DMS53 (cell line): ENCODE data around the gene MRPL33.

Experiments
- DNase-seq: peaks from one replicate; lab custom pipeline; 2025; lab: John Stamatoyannopoulos, UW

Gene MRPL33

GRCh38 chr2:27771548-27772335, at the start of gene MRPL33:
Gene MRPL33, plus strand, starts transcription at chr2:27771719. Its CDS starts 59 bp downstream, at chr2:27771778.
- peak; percentile 94 for DNase-seq

GRCh38 chr2:27721884-27722485, 49.5 kb upstream of the MRPL33 start:
- DNase-seq = peak; percentile 44

GRCh38 chr2:27723372-27724144, 48.0 kb upstream of the MRPL33 start:
- DNase-seq = peak; percentile 87

GRCh38 chr2:27724191-27724590, 47.3 kb upstream of the MRPL33 start:
- DNase-seq = no peak

- no peak for DNase-seq
These were observed 46.4 kb upstream of the MRPL33 start for GRCh38 chr2:27724905-27725701.

- DNase-seq = no peak
These were observed 44.3 kb upstream of the MRPL33 start for GRCh38 chr2:27727257-27727656.

- DNase-seq = no peak
These were observed 43.2 kb upstream of the MRPL33 start for GRCh38 chr2:27728081-27728858.

GRCh38 chr2:27729198-27729597, 42.3 kb upstream of the MRPL33 start:
- no peak for DNase-seq

- DNase-seq = no peak
These were observed 41.9 kb upstream of the MRPL33 start for GRCh38 chr2:27729614-27730013.

- DNase-seq = no peak
These were observed 41.3 kb upstream of the MRPL33 start for GRCh38 chr2:27730261-27730662.

- no peak for DNase-seq
These were observed 40.4 kb upstream of the MRPL33 start for GRCh38 chr2:27730980-27731691.

GRCh38 chr2:27734305-27734704, 37.2 kb upstream of the MRPL33 start:
- DNase-seq = no peak

- DNase-seq = peak; percentile 75
These were observed 36.1 kb upstream of the MRPL33 start for GRCh38 chr2:27735263-27735904.

- no peak for DNase-seq
These were observed 35.3 kb upstream of the MRPL33 start for GRCh38 chr2:27736031-27736889.

GRCh38 chr2:27736890-27737204, 34.7 kb upstream of the MRPL33 start:
- DNase-seq = no peak

GRCh38 chr2:27737676-27738348, 33.7 kb upstream of the MRPL33 start:
- peak; percentile 9 for DNase-seq

- no peak for DNase-seq
These were observed 33.0 kb upstream of the MRPL33 start for GRCh38 chr2:27738349-27739057.

- no peak for DNase-seq
These were observed 32.5 kb upstream of the MRPL33 start for GRCh38 chr2:27739058-27739373.
